Spleen (tissue), 11 donors: ENCODE measurements around the gene ARHGEF7. TPM values are rescaled to one million over a fixed set of nuclear protein-coding genes. Genes with fewer than 3 reads are reported as not detected.

Experiments used
- DNase-seq: peaks from one replicate; pipeline ENCODE4 v3.0.0-alpha.2; 2020
- H3K27ac ChIP-seq, 8 donors: fragments of 200-600 bp; sonication (generic) in 7 of 8; 1 replicate in 4 of 8; 2 replicates in 4 of 8; pipeline versions ENCODE4 v1.5.0 to v1.8.0; 2016 to 2021; ENCODE audit warnings: inconsistent platforms in 4 of 8, mild to moderate bottlenecking in 4 of 8, moderate library complexity in 1 of 8
- H3K27me3 ChIP-seq, 7 donors: fragments of 200-600 bp; sonication (generic) in 6 of 7; replicated peaks in 1 of 7; 1 replicate in 4 of 7; 2 replicates in 3 of 7; pipeline versions ENCODE4 v1.5.0 to v1.8.0; 2016 to 2021; ENCODE audit warnings: inconsistent platforms in 3 of 7, mild to moderate bottlenecking in 1 of 7
- H3K36me3 ChIP-seq, 6 donors: fragments of 200-600 bp; sonication (generic) in 5 of 6; 1 replicate in 4 of 6; 2 replicates in 2 of 6; pipeline versions ENCODE4 v1.5.0 to v1.8.0; 2016 to 2021; ENCODE audit warnings: inconsistent platforms in 2 of 6
- H3K4me1 ChIP-seq, 6 donors: fragments of 200-600 bp; sonication (generic) in 5 of 6; 1 replicate in 3 of 6; 2 replicates in 3 of 6; pipeline versions ENCODE4 v1.5.0 to v1.8.0; 2016 to 2021; ENCODE audit warnings: inconsistent platforms in 3 of 6
- H3K4me3 ChIP-seq, 8 donors: fragments of 200-600 bp; sonication (generic) in 7 of 8; 1 replicate in 4 of 8; 2 replicates in 4 of 8; pipeline versions ENCODE4 v1.5.0 to v1.8.0; 2016 to 2021; ENCODE audit warnings: inconsistent platforms in 4 of 8, mild to moderate bottlenecking in 4 of 8, moderate library complexity in 2 of 8
- H3K9me3 ChIP-seq, 8 donors: fragments of 200-600 bp; sonication (generic) in 7 of 8; 1 replicate in 4 of 8; 2 replicates in 4 of 8; pipeline versions ENCODE4 v1.5.0 to v1.8.0; 2016 to 2021; ENCODE audit warnings: inconsistent platforms in 4 of 8
- CTCF ChIP-seq, 11 experiments: fragments of 200-600 bp in 7 of 11; fragments of 450-650 bp in 4 of 11; sonication (generic) in 4 of 11; IDR thresholded peaks in 8 of 11; conservative IDR thresholded peaks in 3 of 11; 1 replicate in 7 of 11; 2 replicates in 4 of 11; pipeline versions ENCODE4 v1.4.0 to v1.8.0; 2016 to 2021; ENCODE audit warnings: antibody characterized with exemption in 11 of 11, inconsistent platforms in 4 of 11, mild to moderate bottlenecking in 1 of 11
- POLR2A ChIP-seq, 3 donors: fragments of 450-650 bp; IDR thresholded peaks; one replicate each; pipeline ENCODE4 v1.5.1; 2017; ENCODE audit warnings: antibody characterized with exemption in 3 of 3, mild to moderate bottlenecking in 1 of 3
- POLR2AphosphoS5 ChIP-seq, 3 donors: sonication (generic); formaldehyde crosslinking; IDR thresholded peaks; one replicate each; pipeline ENCODE4 v1.5.1; 2017; ENCODE audit warnings: antibody characterized with exemption in 3 of 3
- WGBS, 5 donors: extraction: QIAGEN DNeasy Blood & Tissue Kit in 3 of 5; methylation state at CpG; one replicate each; pipeline versions ENCODE4 v1.1.5 to v1.1.7; 2013 to 2018; 5-methylcytosine and 5-hydroxymethylcytosine counted together
- intact Hi-C: fragments of 100-400 bp; cut with DNase I; formaldehyde crosslinking; loops from one replicate; pipeline ENCODE4 v1.15.0; 2023; ENCODE audit warnings: low total_unique reads
- polyA plus RNA-seq, 3 donors: library from polyadenylated mRNA; stranded (reverse); fragments of 200-250 nt; gene quantifications; one replicate each; pipeline ENCODE4 v1.2.1, GENCODE V29; 2013
- total RNA-seq, 7 donors: library from RNA; depleted of rRNA in 3 of 7; stranded (reverse); fragments of >200 nt in 3 of 7; fragmentation: NEBNext Ultra II Directional in 4 of 7; extraction: Animal tissue kit (Norgen Biotek cat#: 25700) in 4 of 7; gene quantifications; one replicate each; pipeline versions ENCODE4 v1.1.0 to v1.2.1, GENCODE V29; 2016 to 2021
- donor health status: healthy with polysubstance abuse.
- donor health status: DM: no; HTN: no; CAD: no; lungs with moderate emphysema.
- donor health status: DM: no; HTN: no; CAD: no.
- donor health status: Bipolar disorder and iron deficiency.
- donor health status: healthy.
- donor health status: DM: no; HTN: no; CAD: no.
- donor health status: DM: yes; HTN: yes; CAD: no.

Gene ARHGEF7
- total and polyA plus RNA-seq, 10 donors, result 18.0 to 192 (median 114) TPM

- H3K27ac ChIP-seq, result no peak overlapping the region
- H3K4me1 ChIP-seq, result no peaks in the 10 kb centered on the region
- H3K4me3 ChIP-seq, result no peak overlapping the region
- peaks cover 0 to 6% (median 0%) of the 10 kb centered on the region in 8 donors for H3K9me3 ChIP-seq
- DNase-seq, result no peak
- intact Hi-C loops, result no loop called here
- TF ChIP-seq CTCF (IDR thresholded peaks at IDR 0.05 in 8 of 11, conservative IDR thresholded peaks at IDR 0.05 in 3 of 11) (no peak), POLR2AphosphoS5 (IDR thresholded peaks at IDR 0.05) (no peak), POLR2A (IDR thresholded peaks at IDR 0.05) (no peak)
- H3K36me3 ChIP-seq, result peaks cover 0 to 27% (median 0%) of the 10 kb centered on the region in 6 donors
- H3K27me3 ChIP-seq, result no peaks in the 10 kb centered on the region
- WGBS, 5 donors, result 91 to 97% (median 95%) methylated on average over 8 to 9 of the region's 9 CpGs
Observed at GRCh38 chr13:111342721-111343120, 227.6 kb downstream of the ARHGEF7 start.

- Histone ChIP-seq H3K27ac (no peak overlapping the region), H3K4me3 (no peak overlapping the region), H3K27me3 (no peaks in the 10 kb centered on the region), H3K9me3 (peaks cover 0 to 6% (median 0%) of the 10 kb centered on the region in 8 donors), H3K36me3 (peaks cover 0 to 25% (median 0%) of the 10 kb centered on the region in 6 donors), H3K4me1 (no peaks in the 10 kb centered on the region)
- 46 to 87% (median 73%) methylated on average over 7 to 11 of the region's 11 CpGs for WGBS, 5 donors
- TF ChIP-seq CTCF (IDR thresholded peaks at IDR 0.05 in 8 of 11, conservative IDR thresholded peaks at IDR 0.05 in 3 of 11), result no peak
- no peak for TF ChIP-seq POLR2AphosphoS5 (IDR thresholded peaks at IDR 0.05)
- no peak for TF ChIP-seq POLR2A (IDR thresholded peaks at IDR 0.05)
- DNase-seq, result no peak
- intact Hi-C loops, result no loop called here
Observed at GRCh38 chr13:111343186-111343805, 228.2 kb downstream of the ARHGEF7 start.

- no peaks in the 10 kb centered on the region for H3K27me3 ChIP-seq
- peaks cover 0 to 21% (median 0%) of the 10 kb centered on the region in 6 donors for H3K36me3 ChIP-seq
- no peaks in the 10 kb centered on the region for H3K4me1 ChIP-seq
- DNase-seq, result no peak
- WGBS, 5 donors, result 76 to 89% (median 86%) methylated on average over 23 to 25 of the region's 25 CpGs
- intact Hi-C loops, result no loop called here
- no peak for TF ChIP-seq POLR2A (IDR thresholded peaks at IDR 0.05)
- TF ChIP-seq CTCF (IDR thresholded peaks at IDR 0.05 in 8 of 11, conservative IDR thresholded peaks at IDR 0.05 in 3 of 11), result no peak
- no peak for TF ChIP-seq POLR2AphosphoS5 (IDR thresholded peaks at IDR 0.05)
- H3K4me3 ChIP-seq, result no peak overlapping the region
- H3K9me3 ChIP-seq, result peaks cover 0 to 3% (median 0%) of the 10 kb centered on the region in 8 donors
- H3K27ac ChIP-seq, result no peak overlapping the region
Observed at GRCh38 chr13:111344471-111345191, 229.5 kb downstream of the ARHGEF7 start.

DNA sequence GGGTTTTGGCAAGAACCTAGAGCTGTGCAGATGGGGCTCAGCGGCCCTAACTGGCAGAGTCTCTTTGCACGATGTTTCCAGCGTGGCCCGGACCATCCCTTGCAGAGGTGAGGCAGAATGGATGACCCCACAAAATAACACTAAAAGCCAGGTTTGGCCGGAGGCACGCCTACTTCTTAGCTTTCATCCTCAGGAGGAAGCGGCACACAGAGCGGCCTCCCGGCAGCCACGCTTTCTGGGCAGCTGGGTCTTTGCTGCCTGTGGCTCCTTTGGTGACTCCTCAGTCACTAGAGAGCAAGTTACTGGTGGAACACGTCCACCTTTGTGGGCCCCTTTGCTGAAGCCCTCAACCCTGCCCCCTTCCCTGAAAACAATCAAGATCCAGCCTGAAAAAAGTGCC is 230.6 kb downstream of the ARHGEF7 start:
- TF ChIP-seq POLR2A (IDR thresholded peaks at IDR 0.05), result no peak
- TF ChIP-seq CTCF (IDR thresholded peaks at IDR 0.05 in 8 of 11, conservative IDR thresholded peaks at IDR 0.05 in 3 of 11), result no peak
- no peak for TF ChIP-seq POLR2AphosphoS5 (IDR thresholded peaks at IDR 0.05)
- DNase-seq, result no peak
- no peaks in the 10 kb centered on the region for H3K4me1 ChIP-seq
- H3K36me3 ChIP-seq, result peaks cover 0 to 18% (median 0%) of the 10 kb centered on the region in 6 donors
- 84 to 98% (median 89%) methylated on average over 11 of the region's 11 CpGs for WGBS, 5 donors
- intact Hi-C loops, result no loop called here
- H3K27ac ChIP-seq, result no peak overlapping the region
- H3K27me3 ChIP-seq, result no peaks in the 10 kb centered on the region
- H3K9me3 ChIP-seq, result no peaks in the 10 kb centered on the region
- no peak overlapping the region for H3K4me3 ChIP-seq
